ENCODE data around the gene TUBGCP3.

DNA sequence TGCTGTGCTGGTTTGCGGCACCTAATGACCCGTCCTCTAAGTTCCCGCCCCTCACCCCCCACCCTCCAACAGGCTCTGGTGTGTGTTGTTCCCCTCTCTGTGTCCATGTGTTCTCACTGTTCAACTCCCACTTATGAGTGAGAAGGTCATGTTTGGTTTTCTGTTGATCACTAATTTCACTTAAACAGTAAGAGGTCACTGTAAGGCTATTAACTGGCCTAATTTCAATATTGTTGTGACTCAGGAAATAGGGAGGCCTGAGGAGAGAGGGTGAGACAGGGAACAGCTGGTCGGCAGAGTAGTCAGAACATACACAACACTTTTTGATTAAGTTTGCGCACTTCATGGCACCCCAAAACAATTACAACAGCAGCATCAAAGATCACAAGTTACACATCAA lies 15.6 kb downstream of the TUBGCP3 start:
- TF ChIP-seq, protein P1, sequence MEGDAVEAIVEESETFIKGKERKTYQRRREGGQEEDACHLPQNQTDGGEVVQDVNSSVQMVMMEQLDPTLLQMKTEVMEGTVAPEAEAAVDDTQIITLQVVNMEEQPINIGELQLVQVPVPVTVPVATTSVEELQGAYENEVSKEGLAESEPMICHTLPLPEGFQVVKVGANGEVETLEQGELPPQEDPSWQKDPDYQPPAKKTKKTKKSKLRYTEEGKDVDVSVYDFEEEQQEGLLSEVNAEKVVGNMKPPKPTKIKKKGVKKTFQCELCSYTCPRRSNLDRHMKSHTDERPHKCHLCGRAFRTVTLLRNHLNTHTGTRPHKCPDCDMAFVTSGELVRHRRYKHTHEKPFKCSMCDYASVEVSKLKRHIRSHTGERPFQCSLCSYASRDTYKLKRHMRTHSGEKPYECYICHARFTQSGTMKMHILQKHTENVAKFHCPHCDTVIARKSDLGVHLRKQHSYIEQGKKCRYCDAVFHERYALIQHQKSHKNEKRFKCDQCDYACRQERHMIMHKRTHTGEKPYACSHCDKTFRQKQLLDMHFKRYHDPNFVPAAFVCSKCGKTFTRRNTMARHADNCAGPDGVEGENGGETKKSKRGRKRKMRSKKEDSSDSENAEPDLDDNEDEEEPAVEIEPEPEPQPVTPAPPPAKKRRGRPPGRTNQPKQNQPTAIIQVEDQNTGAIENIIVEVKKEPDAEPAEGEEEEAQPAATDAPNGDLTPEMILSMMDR (IDR thresholded peaks at IDR 0.05 in 2 of 3, conservative IDR thresholded peaks at IDR 0.05 in 1 of 3; ENCODE audit: insufficient read depth in 2 of 3, low read depth in 1 of 3, low read length in 3 of 3) = no peak
- TF ChIP-seq EZH2 (IDR thresholded peaks at IDR 0.05; ENCODE audit: borderline replicate concordance, low read depth, low read length) = no peak
- TF ChIP-seq, protein P2, sequence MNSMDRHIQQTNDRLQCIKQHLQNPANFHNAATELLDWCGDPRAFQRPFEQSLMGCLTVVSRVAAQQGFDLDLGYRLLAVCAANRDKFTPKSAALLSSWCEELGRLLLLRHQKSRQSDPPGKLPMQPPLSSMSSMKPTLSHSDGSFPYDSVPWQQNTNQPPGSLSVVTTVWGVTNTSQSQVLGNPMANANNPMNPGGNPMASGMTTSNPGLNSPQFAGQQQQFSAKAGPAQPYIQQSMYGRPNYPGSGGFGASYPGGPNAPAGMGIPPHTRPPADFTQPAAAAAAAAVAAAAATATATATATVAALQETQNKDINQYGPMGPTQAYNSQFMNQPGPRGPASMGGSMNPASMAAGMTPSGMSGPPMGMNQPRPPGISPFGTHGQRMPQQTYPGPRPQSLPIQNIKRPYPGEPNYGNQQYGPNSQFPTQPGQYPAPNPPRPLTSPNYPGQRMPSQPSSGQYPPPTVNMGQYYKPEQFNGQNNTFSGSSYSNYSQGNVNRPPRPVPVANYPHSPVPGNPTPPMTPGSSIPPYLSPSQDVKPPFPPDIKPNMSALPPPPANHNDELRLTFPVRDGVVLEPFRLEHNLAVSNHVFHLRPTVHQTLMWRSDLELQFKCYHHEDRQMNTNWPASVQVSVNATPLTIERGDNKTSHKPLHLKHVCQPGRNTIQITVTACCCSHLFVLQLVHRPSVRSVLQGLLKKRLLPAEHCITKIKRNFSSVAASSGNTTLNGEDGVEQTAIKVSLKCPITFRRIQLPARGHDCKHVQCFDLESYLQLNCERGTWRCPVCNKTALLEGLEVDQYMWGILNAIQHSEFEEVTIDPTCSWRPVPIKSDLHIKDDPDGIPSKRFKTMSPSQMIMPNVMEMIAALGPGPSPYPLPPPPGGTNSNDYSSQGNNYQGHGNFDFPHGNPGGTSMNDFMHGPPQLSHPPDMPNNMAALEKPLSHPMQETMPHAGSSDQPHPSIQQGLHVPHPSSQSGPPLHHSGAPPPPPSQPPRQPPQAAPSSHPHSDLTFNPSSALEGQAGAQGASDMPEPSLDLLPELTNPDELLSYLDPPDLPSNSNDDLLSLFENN (IDR thresholded peaks at IDR 0.05; ENCODE audit: low read depth in 2 of 2, low read length in 2 of 2) = no peak
- TF ChIP-seq, protein P3, sequence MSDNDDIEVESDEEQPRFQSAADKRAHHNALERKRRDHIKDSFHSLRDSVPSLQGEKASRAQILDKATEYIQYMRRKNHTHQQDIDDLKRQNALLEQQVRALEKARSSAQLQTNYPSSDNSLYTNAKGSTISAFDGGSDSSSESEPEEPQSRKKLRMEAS (CRISPR knock-in tag; IDR thresholded peaks at IDR 0.05) = no peak
- no peak for TF ChIP-seq KDM5B (IDR thresholded peaks at IDR 0.05; ENCODE audit: insufficient replicate concordance, low read depth, low read length)
- no peak for TF ChIP-seq FOXM1 (IDR thresholded peaks at IDR 0.05; ENCODE audit: low read depth)
- no peak for TF ChIP-seq FOXM1 (CRISPR knock-in tag; IDR thresholded peaks at IDR 0.05; ENCODE audit: low read depth)
- TF ChIP-seq, protein P4, sequence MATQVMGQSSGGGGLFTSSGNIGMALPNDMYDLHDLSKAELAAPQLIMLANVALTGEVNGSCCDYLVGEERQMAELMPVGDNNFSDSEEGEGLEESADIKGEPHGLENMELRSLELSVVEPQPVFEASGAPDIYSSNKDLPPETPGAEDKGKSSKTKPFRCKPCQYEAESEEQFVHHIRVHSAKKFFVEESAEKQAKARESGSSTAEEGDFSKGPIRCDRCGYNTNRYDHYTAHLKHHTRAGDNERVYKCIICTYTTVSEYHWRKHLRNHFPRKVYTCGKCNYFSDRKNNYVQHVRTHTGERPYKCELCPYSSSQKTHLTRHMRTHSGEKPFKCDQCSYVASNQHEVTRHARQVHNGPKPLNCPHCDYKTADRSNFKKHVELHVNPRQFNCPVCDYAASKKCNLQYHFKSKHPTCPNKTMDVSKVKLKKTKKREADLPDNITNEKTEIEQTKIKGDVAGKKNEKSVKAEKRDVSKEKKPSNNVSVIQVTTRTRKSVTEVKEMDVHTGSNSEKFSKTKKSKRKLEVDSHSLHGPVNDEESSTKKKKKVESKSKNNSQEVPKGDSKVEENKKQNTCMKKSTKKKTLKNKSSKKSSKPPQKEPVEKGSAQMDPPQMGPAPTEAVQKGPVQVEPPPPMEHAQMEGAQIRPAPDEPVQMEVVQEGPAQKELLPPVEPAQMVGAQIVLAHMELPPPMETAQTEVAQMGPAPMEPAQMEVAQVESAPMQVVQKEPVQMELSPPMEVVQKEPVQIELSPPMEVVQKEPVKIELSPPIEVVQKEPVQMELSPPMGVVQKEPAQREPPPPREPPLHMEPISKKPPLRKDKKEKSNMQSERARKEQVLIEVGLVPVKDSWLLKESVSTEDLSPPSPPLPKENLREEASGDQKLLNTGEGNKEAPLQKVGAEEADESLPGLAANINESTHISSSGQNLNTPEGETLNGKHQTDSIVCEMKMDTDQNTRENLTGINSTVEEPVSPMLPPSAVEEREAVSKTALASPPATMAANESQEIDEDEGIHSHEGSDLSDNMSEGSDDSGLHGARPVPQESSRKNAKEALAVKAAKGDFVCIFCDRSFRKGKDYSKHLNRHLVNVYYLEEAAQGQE (IDR thresholded peaks at IDR 0.05; ENCODE audit: borderline replicate concordance) = no peak
- TF ChIP-seq, protein P4 (CRISPR knock-in tag; IDR thresholded peaks at IDR 0.05; ENCODE audit: low read depth) = no peak
- no peak for TF ChIP-seq HNRNPK (IDR thresholded peaks at IDR 0.05; ENCODE audit: low read depth, low read length, poor library complexity, severe bottlenecking)
- no peak for TF ChIP-seq EP300 (IDR thresholded peaks at IDR 0.05; ENCODE audit: low read length)
- TF ChIP-seq, protein P5, sequence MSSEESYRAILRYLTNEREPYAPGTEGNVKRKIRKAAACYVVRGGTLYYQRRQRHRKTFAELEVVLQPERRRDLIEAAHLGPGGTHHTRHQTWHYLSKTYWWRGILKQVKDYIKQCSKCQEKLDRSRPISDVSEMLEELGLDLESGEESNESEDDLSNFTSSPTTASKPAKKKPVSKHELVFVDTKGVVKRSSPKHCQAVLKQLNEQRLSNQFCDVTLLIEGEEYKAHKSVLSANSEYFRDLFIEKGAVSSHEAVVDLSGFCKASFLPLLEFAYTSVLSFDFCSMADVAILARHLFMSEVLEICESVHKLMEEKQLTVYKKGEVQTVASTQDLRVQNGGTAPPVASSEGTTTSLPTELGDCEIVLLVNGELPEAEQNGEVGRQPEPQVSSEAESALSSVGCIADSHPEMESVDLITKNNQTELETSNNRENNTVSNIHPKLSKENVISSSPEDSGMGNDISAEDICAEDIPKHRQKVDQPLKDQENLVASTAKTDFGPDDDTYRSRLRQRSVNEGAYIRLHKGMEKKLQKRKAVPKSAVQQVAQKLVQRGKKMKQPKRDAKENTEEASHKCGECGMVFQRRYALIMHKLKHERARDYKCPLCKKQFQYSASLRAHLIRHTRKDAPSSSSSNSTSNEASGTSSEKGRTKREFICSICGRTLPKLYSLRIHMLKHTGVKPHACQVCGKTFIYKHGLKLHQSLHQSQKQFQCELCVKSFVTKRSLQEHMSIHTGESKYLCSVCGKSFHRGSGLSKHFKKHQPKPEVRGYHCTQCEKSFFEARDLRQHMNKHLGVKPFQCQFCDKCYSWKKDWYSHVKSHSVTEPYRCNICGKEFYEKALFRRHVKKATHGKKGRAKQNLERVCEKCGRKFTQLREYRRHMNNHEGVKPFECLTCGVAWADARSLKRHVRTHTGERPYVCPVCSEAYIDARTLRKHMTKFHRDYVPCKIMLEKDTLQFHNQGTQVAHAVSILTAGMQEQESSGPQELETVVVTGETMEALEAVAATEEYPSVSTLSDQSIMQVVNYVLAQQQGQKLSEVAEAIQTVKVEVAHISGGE (CRISPR knock-in tag; IDR thresholded peaks at IDR 0.05) = no peak
